ENCODE measurements around the gene PNPLA3.

GRCh38 chr22:43951966-43952365, 28.4 kb downstream of the PNPLA3 start:
- TF ChIP-seq POLR2A (IDR thresholded peaks at IDR 0.05; ENCODE audit: low read depth, low read length) (no peak), MXI1 (IDR thresholded peaks at IDR 0.05; ENCODE audit: borderline replicate concordance, low read depth, low read length) (no peak), CTCF (conservative IDR thresholded peaks at IDR 0.05; ENCODE audit: low read depth, low read length) (no peak), USF2 (IDR thresholded peaks at IDR 0.05; ENCODE audit: low read depth, low read length) (no peak), NFE2L2 (IDR thresholded peaks at IDR 0.05; ENCODE audit: low read depth, low read length) (no peak), ELK1 (IDR thresholded peaks at IDR 0.05; ENCODE audit: borderline replicate concordance, low read depth, low read length) (no peak), RFX5 (IDR thresholded peaks at IDR 0.05; ENCODE audit: low read depth, low read length) (no peak), BHLHE40 (IDR thresholded peaks at IDR 0.05; ENCODE audit: low read depth, low read length) (no peak), FOS (IDR thresholded peaks at IDR 0.05; ENCODE audit: low read depth, low read length) (no peak), CHD1 (IDR thresholded peaks at IDR 0.05; ENCODE audit: low read depth, low read length) (no peak)
